HG02642 (cell line): ENCODE results near the gene ZPR1.

Source experiments
- ATAC-seq: cut with Tn5 transposase; IDR thresholded peaks from one replicate; pipeline ENCODE4 v1.9.1; 2021; ENCODE audit warnings: mild to moderate bottlenecking; ENCODE audit not compliant: unreplicated experiment, poor library complexity

The ZPR1 gene

DNA sequence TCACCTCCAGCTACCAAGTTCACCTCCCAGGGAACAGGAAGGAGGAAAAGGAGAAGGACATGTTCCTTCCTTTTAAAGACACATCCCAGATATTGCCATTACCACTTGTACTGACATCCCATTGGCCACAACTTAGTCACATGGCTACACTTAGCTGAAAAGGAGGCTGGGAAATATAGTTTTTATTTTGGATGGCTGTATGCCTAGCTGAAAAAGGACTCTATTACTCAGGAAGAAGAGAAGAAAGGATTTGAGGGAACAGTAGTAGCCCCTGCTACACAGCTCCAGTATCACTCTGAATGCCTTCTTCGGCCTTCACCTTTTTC is 5.9 kb upstream of the ZPR1 start:
- no peak for ATAC-seq

DNA sequence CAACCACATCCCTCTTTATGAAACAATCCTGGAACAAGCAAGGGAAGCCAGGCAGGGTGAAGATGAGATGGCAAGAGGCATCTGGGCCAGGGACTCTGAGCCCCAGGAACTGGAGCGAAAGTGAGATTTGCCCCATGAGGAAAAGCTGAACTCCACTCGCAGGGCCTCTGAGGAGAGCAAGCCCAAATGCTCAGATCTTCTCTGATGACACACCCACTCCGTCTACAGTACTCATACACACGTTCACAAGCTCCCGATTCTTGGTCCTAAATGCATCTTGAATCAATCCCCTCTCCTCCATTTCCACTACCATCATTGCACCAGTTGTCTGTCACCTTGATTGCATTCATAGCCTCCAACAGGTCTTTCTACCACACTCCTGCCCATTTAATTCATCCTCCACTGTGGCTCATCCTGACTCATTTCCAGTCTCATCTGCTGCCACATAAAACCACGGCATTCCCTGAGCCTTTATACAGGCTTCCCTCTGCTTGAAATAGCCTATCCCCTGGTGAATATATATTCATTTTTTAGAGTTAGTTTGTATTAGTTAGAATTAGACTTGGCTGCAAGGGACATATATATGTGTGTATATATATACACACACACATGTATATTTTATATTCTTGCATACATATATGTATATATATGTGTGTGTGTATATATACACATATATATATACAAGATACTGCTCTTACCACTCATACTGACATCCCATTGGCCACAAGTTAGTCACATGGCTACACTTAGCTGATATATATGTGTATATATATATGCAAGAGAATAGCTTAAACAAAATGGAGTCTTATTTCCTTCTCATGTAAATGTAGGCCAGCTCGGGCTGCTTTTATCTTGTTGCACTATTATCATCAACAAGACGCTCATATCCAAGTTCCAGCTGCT is 5.3 kb upstream of the ZPR1 start:
- no peak for ATAC-seq

DNA sequence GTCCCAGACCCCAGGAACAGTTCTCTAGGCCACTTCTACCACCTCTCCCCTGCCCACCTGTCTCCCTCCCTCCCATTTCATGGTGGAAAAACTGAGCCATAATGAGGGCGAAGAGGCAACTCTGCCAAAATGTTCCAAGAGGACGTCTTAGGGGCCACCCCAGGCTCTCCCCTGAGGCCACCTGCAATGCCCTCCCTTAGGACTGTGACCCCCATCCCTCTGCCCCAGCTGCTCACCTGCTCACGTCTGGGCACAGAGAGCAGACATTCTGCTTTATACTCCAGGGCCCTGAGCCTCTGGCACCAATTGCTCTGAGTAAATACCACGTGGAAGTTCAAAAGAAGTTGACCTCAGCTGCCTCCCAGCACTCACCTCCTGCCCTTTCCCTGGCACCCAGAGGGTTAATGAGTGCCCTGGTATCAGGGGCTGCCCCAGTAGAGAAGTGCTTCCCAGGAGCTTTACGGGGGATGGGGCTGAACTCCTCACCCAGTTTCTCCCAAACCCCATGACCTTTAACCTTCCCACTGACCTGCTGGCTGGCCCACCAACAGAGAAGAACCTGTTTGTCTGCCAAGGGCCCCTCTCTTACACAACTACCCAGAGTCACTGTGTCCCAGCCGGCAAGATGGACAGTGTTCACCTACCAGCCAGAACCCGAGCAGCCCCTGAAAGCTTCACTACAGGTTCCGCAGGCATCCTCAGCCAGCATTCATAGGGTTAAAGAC is 4.5 kb upstream of the ZPR1 start:
- ATAC-seq: no peak

- ATAC-seq: no peak
These were observed 4.0 kb upstream of the ZPR1 start, which contains the start of gene APOA5 for GRCh38 chr11:116791813-116792143. TSS of gene APOA5 (minus strand) at chr11:116791879. CDS start at chr11:116791860, 19 bp downstream.

DNA sequence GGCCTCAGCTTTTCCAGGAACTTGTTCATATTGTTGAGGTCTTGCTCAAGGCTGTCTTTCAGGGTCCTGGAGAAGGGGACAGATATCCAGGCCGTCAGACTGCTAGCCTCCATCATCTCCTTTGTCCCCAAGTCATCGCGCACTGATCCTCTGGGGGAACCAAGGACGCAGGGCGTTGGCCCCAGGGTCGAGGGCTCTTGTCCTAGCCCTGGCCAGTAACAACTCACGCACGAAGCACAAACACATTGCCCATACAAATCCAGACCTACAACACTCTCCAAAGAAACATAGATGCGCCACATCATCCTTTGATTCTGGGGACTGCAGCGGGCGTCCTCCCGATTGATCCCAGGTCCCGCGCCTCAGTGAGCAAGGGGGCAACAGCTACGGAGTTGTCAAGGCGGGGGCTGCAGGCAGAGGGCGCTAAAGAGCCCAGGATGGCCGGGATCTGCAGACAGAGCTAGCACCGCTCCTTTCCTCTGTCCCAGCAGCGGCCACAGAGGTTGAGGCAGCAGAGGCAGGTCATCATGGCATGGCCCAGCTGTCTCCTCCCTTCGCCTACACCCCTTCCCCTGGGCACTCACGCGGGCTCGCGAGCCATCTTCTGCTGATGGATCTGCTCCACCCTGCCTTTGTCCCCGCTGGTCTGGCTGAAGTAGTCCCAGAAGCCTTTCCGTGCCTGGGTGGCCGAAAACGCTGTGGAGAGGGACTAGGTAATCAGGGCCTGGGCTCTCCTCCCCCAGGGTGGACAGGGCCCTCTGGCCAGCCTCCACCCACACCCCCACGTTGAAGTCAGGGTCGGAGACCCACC is 3.4 kb upstream of the ZPR1 start:
- ATAC-seq: no peak

- no peak for ATAC-seq
These were observed 2.6 kb upstream of the ZPR1 start for GRCh38 chr11:116790167-116791001.

DNA sequence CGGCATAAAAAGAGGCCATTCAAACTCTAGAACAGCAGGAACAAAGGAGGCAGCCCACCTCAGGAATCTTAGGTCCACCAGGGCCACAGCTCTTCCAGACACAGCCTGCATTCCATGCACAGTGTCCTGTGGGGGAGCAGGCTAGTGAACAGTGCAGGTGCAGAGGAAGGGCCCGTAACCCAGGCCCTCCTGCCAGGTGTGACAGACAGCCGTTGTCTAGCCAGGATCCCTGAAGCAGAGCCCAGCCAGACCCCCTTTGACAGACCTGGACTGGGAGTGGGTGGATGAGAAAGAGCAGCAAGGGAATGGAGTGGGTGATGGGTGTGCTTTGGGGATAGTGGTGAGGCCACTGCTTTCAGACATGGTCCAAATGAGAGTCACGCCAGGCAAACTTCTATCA is 1.2 kb upstream of the ZPR1 start:
- ATAC-seq: no peak

- ATAC-seq: no peak
These were observed 711 bp upstream of the ZPR1 start for GRCh38 chr11:116788534-116788933.

DNA sequence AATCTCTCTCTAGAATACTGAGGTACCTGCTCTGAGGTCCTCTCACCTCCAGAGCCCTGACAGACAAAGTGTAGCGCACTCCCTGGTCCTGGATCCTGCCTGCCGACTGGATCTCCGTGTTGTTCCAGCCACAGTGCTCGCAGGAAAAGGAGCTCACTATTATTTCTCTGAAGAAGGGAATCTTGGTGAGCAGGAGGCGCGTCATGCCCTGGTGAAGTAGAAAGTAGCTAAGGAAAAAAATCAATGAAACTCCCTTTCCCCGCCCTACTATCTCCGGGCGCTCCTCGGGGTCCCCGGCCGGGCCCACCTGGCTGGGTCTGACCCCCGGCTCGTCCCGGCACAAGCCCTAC is 412 bp downstream of the ZPR1 start:
- peak; percentile 22 for ATAC-seq

- no peak for ATAC-seq
These were observed 857 bp downstream of the ZPR1 start for GRCh38 chr11:116786966-116787365.

- no peak for ATAC-seq
These were observed 1.5 kb downstream of the ZPR1 start for GRCh38 chr11:116786326-116786725.

GRCh38 chr11:116782728-116783127 is 5.1 kb downstream of the ZPR1 start:
- no peak for ATAC-seq

DNA sequence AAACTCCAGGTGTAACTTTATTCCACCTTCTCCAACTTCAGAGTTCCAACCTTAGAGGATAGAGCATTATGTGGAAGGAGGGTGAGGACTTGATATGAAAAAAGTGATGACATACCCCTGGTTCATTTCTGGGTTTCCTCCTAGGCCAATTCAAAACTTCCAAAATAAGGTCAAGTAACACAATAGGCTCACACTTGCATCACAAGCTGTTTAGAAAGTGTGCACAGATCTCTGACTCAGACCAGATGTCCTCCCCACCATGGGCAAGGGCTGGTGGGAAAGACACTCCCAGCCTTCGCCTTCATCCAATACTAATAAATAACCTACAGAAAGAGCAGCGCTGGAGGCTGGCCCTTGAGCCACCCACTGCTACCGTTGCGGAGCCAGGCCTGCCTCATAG is 9.3 kb downstream of the ZPR1 start:
- ATAC-seq: no peak

DNA sequence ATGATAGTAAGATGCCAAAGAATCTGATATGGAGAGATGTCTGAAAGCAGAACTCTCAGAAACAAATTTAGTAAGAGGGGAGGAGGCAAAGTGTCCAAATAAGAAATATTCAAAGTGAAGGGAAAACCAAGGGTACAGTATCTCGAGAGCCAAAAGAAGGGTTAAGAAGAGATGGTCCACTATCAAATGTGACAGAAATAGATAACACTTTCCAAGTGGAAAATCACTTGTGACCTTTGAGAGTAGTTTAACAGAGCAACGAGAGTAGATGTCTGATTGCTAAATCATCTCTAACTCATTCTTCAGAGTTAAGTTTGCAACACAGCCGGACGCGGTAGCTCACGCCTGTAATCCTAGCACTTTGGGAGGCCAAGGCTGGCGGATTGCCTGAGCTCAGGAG is 10.8 kb downstream of the ZPR1 start:
- no peak for ATAC-seq

DNA sequence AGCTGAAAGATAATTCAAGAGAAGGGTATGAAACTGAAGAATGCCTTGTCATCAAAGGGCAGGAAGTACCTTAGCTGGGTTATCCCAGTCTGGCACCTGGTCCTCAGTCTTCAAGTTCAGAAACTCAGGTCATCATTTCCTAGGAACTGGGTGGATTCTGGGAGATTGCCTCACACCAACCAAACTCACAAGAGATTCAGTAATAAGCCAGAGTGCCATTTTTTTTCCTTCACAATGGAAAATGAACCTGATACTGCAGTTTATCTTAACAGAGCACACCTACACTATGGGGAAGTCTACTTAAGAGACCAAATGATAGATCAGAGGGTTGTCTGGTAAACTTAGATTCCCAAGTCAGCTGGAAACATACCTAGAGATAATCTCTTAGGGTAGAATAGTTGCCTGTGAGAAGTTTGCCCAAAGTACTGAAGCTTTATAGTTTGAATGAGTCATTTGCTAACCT is 11.3 kb downstream of the ZPR1 start:
- ATAC-seq: no peak

- no peak for ATAC-seq
These were observed 11.8 kb downstream of the ZPR1 start for GRCh38 chr11:116775975-116776374.

DNA sequence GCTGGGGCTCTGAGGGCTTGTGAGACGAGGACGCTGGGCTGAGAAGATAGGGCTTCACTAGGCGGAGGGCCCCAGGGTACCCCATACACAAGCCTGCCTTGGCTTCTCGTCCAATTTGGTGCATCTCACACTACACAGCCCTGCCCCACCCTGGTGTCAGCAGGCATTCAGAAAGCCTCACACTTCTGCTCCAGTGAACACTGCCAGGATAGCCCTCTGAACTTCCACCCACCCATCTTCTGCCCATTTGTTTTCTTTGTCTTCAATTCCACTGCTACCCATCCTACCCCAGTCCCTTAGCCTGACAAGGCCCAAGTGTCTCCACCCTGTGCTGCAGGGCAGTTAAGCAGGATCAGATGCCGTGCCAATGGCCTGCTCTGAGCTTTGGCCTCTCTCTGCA is 13.2 kb downstream of the ZPR1 start:
- ATAC-seq: no peak

- no peak for ATAC-seq
These were observed 14.4 kb downstream of the ZPR1 start for GRCh38 chr11:116773203-116774097.
